Heart right ventricle (tissue), 16 donors: ENCODE measurements around the gene DDX43. TPM values are rescaled to one million over a fixed set of nuclear protein-coding genes. Genes with fewer than 3 reads are reported as not detected.

Source experiments
- ATAC-seq, 8 donors: fragments of 200-7000 bp; cut with Tn5 transposase; one replicate each; pipeline ENCODE4 v1.9.1; 2020; ENCODE audit warnings: mild to moderate bottlenecking in 8 of 8, moderate library complexity in 8 of 8, moderate number of reproducible peaks in 1 of 8
- DNase-seq, 2 donors: peaks; one replicate each; pipeline ENCODE4 v3.0.0-alpha.2; 2020
- H3K27ac ChIP-seq, 10 donors: fragments of 200-600 bp; sonication (generic) in 2 of 10; one replicate each; pipeline versions ENCODE4 v1.5.0 to v1.8.0; 2020 to 2022; ENCODE audit warnings: mild to moderate bottlenecking in 3 of 10
- H3K27me3 ChIP-seq, 7 donors: fragments of 200-600 bp; one replicate each; pipeline ENCODE4 v1.8.0; 2021 to 2022; ENCODE audit warnings: mild to moderate bottlenecking in 2 of 7
- H3K36me3 ChIP-seq, 9 donors: fragments of 200-600 bp; sonication (generic) in 1 of 9; one replicate each; pipeline versions ENCODE4 v1.5.0 to v1.8.0; 2020 to 2022; ENCODE audit warnings: mild to moderate bottlenecking in 2 of 9
- H3K4me1 ChIP-seq, 9 donors: fragments of 200-600 bp; sonication (generic) in 1 of 9; one replicate each; pipeline versions ENCODE4 v1.5.0 to v1.8.0; 2020 to 2022; ENCODE audit warnings: mild to moderate bottlenecking in 4 of 9
- H3K4me3 ChIP-seq, 10 donors: fragments of 200-600 bp; sonication (generic) in 2 of 10; one replicate each; pipeline versions ENCODE4 v1.5.0 to v1.8.0; 2020 to 2022; ENCODE audit warnings: mild to moderate bottlenecking in 7 of 10, moderate library complexity in 2 of 10
- H3K9me3 ChIP-seq, 11 donors: fragments of 200-600 bp in 10 of 11; sonication (generic) in 2 of 11; one replicate each; pipeline versions ENCODE4 v1.5.0 to v1.8.0; 2013 to 2022; ENCODE audit warnings: mild to moderate bottlenecking in 2 of 11, control low read depth in 1 of 11, moderate library complexity in 1 of 11
- WGBS, 2 donors: extraction: QIAGEN DNeasy Blood & Tissue Kit; methylation state at CpG; one replicate each; pipeline ENCODE4 v1.1.7; 2013; ENCODE audit warnings: inconsistent platforms in 1 of 2; 5-methylcytosine and 5-hydroxymethylcytosine counted together
- intact Hi-C, 10 donors: fragments of 100-400 bp; cut with DNase I; formaldehyde crosslinking; loops; one replicate each; pipeline versions ENCODE4 v1.11.1 to v1.14.2; 2022
- polyA plus RNA-seq, 2 donors: library from polyadenylated mRNA; stranded (reverse); fragments of 200-250 nt; gene quantifications; one replicate each; pipeline ENCODE4 v1.2.3, GENCODE V29; 2013
- total RNA-seq, 10 donors: library from RNA; stranded (reverse); fragmentation: NEBNext Ultra II Directional in 3 of 10; extraction: Animal tissue kit (Norgen Biotek cat#: 25700) in 3 of 10; gene quantifications; one replicate each; pipeline versions ENCODE4 v1.2.1 to v1.2.4, GENCODE V29; 2021 to 2023
- TF ChIP-seq, protein P1 (sequence below), 9 donors: fragments of 200-600 bp; sonication (generic) in 2 of 9; IDR thresholded peaks; one replicate each; pipeline versions ENCODE4 v1.5.0 to v1.8.0; 2021 to 2022; ENCODE audit warnings: antibody characterized with exemption in 9 of 9, mild to moderate bottlenecking in 5 of 9, moderate library complexity in 1 of 9
- donor health status: Arrhythmogenic right ventricular cardiomyopathy.
- donor health status: ischemic (EF 13 %, LVEDD 7.1; RV severe dilation, severe dysfunction).
- donor health status: healthy with polysubstance abuse.
- donor health status: DM: no; HTN: yes; CAD: no.
- donor health status: DM: no; HTN: no; CAD: no.
- donor health status: ischemic (EF 25% LVEDD 6.9; RV normal size, moderate dysfunction).
- donor health status: ischemic (EF 25% LVEDD 5.7; RV mildly dilated, moderate dysfunction).
- donor health status: healthy.
- donor health status: DM: yes; HTN: yes; CAD: no.
- donor health status: Ischemic cardiomyopathy.
- donor health status: ischemic (EF 35%, LVEDD 5.7; RV mildly dilated, moderate dysfunction).
- donor health status: nonischemic (EF 11% LVEDD 7.7; RV severe dilation, severe dysfunction).
- donor health status: DM: yes; HTN: yes; CAD: no.
- donor health status: PGD.
- donor health status: ischemic (EF 29% LVEDD 5.4; RV normal size, mild dysfunction).
- donor health status: nonischemic (EF 23%, LVEDD 6.1; RV moderate dilation, normal function).

The DDX43 gene
- total and polyA plus RNA-seq, 12 donors, result 0.09 to 0.78 (median 0.26) TPM; not detected in 1

DNA sequence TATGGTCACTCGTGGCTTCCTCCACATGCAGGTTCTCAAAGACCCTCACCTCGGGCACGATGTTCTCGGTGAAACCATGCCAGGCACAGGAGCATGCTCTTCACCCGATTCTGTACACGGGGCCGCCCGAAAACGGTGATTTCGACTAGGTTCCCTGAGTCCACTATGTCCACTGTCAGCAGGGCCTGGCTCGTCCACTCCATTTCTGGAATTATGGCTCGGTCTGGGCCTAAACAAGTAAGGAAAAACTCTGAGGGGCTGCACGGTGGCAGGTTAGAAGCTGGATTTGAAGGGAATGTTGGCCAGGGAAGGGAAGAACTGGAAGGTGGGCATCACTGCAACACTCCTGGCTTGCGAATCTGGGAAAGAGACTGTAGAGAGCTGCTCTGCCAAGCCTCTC lies 25.5 kb upstream of the DDX43 start:
- ATAC-seq, result no peak
- intact Hi-C loops, result no loop called here
- 91 to 92% methylated on average over 14 of the region's 14 CpGs for WGBS, 2 donors
- Histone ChIP-seq H3K36me3 (no peaks in the 10 kb centered on the region), H3K27me3 (no peaks in the 10 kb centered on the region), H3K4me3 (no peak overlapping the region), H3K27ac (no peak overlapping the region), H3K4me1 (no peaks in the 10 kb centered on the region), H3K9me3 (peaks cover 0 to 25% (median 10%) of the 10 kb centered on the region in 11 donors)
- TF ChIP-seq, protein P1, sequence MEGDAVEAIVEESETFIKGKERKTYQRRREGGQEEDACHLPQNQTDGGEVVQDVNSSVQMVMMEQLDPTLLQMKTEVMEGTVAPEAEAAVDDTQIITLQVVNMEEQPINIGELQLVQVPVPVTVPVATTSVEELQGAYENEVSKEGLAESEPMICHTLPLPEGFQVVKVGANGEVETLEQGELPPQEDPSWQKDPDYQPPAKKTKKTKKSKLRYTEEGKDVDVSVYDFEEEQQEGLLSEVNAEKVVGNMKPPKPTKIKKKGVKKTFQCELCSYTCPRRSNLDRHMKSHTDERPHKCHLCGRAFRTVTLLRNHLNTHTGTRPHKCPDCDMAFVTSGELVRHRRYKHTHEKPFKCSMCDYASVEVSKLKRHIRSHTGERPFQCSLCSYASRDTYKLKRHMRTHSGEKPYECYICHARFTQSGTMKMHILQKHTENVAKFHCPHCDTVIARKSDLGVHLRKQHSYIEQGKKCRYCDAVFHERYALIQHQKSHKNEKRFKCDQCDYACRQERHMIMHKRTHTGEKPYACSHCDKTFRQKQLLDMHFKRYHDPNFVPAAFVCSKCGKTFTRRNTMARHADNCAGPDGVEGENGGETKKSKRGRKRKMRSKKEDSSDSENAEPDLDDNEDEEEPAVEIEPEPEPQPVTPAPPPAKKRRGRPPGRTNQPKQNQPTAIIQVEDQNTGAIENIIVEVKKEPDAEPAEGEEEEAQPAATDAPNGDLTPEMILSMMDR (IDR thresholded peaks at IDR 0.05), result no peak
- no peak for DNase-seq

DNA sequence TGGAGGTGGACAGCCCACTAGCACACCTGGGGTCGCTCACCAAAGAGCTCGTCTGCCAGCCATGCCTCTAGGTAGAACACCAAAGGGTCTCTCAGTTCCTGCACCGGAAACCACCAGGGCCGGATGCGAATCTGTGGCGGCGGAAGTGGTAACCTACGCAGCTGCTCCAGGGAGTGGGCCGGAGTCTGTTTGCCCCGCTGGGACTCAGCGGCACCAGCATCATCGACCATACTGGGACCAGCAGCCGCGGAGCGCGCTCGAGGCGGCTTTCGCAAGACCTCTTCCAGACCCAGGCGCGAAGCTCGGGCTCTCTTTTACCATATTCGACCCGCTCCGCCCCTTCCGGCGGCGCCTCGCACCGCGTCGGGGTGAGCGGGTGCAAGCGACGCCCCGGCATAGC lies 25.1 kb upstream of the DDX43 start, which contains the start of gene OOEP:
Gene OOEP, minus strand, starts transcription at position 335 of the 400 bp plus-strand sequence. Its CDS starts 105 bp downstream, at position 230.
- Histone ChIP-seq H3K4me1 (no peaks in the 10 kb centered on the region), H3K27me3 (no peaks in the 10 kb centered on the region), H3K4me3 (no peak within 1 kb of the TSS), H3K36me3 (no peaks in the 10 kb centered on the region), H3K27ac (no peak within 1 kb of the TSS), H3K9me3 (peaks cover 0 to 25% (median 10%) of the 10 kb centered on the region in 11 donors)
- no peak for DNase-seq
- no peak for ATAC-seq
- intact Hi-C loops, result no loop called here
- WGBS, 2 donors, result 96 to 97% methylated on average over 36 of the region's 36 CpGs
- TF ChIP-seq, protein P1 (IDR thresholded peaks at IDR 0.05), result no peak

DNA sequence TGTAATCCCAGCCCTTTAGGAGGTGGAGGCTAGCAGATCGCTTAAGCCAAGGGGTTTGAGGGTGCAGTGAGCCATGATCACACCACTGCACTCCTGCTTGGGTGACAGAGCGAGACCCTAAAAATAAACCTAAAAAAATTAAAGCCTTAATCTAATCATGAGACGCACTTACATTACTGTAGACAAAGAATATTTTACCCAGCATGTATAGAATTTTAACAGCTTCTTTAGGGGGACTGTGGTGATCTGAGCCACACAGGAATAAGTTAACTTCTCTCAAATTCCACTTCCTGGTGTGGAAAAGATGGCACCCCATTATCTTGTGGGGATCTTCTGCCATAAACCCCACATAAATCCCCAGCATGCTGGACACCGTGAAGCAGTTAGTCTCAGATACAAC lies 22.6 kb upstream of the DDX43 start:
- no peak for DNase-seq
- 95 to 96% methylated on average over 4 of the region's 4 CpGs for WGBS, 2 donors

DNA sequence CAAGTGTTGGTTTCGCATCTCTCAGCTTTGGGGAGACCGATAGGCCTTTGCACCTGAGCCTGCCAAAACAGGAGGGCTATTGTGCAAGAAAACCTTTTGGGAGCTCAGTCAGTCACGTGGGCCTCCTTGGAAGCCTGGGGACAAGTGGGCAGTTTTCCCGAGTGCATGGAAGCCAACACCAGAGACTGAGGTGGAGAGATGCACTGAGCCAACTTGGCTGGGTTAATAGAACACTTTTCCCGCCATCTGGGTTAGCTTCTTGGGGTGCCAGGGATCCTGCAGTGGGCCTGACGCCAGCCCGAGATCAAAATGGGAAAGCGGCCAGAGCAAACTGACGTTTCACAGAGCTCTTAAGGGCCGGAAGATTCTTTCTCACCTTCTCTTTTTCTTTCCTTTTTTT lies 22.1 kb upstream of the DDX43 start:
- Histone ChIP-seq H3K27me3 (no peaks in the 10 kb centered on the region), H3K4me1 (no peaks in the 10 kb centered on the region), H3K9me3 (peaks cover 0 to 25% (median 10%) of the 10 kb centered on the region in 11 donors), H3K36me3 (no peaks in the 10 kb centered on the region), H3K27ac (no peak overlapping the region), H3K4me3 (no peak overlapping the region)
- ATAC-seq, result no peak
- 75 to 86% methylated on average over 10 of the region's 10 CpGs for WGBS, 2 donors
- DNase-seq, result no peak
- TF ChIP-seq, protein P1 (IDR thresholded peaks at IDR 0.05), result no peak
- intact Hi-C loops, result no loop called here

More for the DNA sequence above, 22.6 kb upstream of the DDX43 start:
- intact Hi-C loops, result no loop called here
- TF ChIP-seq, protein P1 (IDR thresholded peaks at IDR 0.05), result no peak
- no peak for ATAC-seq
- no peaks in the 10 kb centered on the region for H3K36me3 ChIP-seq
- no peaks in the 10 kb centered on the region for H3K27me3 ChIP-seq
- H3K4me1 ChIP-seq, result no peaks in the 10 kb centered on the region
- H3K9me3 ChIP-seq, result peaks cover 0 to 25% (median 10%) of the 10 kb centered on the region in 11 donors
- no peak overlapping the region for H3K27ac ChIP-seq
- H3K4me3 ChIP-seq, result no peak overlapping the region
